Amniotic stem cell (primary cell): Measurements from ENCODE around the gene FAM149A.

ENCODE experiments used
- DNase-seq: peaks from one replicate; lab custom pipeline; 2025; lab: John Stamatoyannopoulos, UW

Gene FAM149A

GRCh38 chr4:186104114-186104889 is at the start of gene FAM149A:
Gene FAM149A, plus strand, starts transcription at chr4:186104704.
- no peak for DNase-seq

GRCh38 chr4:186058253-186058979 is 46.1 kb upstream of the FAM149A start:
- no peak for DNase-seq

GRCh38 chr4:186058980-186059316 is 45.6 kb upstream of the FAM149A start:
- DNase-seq = no peak

GRCh38 chr4:186061921-186062320 is 42.6 kb upstream of the FAM149A start:
- DNase-seq = no peak

- no peak for DNase-seq
Measured at GRCh38 chr4:186067757-186068385, 36.6 kb upstream of the FAM149A start.

- no peak for DNase-seq
Measured at GRCh38 chr4:186068581-186069348, 35.7 kb upstream of the FAM149A start, which contains the start of gene TLR3. Gene TLR3, plus strand, starts transcription at chr4:186069156. Its CDS starts 7,464 bp downstream, at chr4:186076620.

- DNase-seq = no peak
Measured at GRCh38 chr4:186069729-186070128, 34.8 kb upstream of the FAM149A start.

- no peak for DNase-seq
Measured at GRCh38 chr4:186072516-186072915, 32.0 kb upstream of the FAM149A start.

- no peak for DNase-seq
Measured at GRCh38 chr4:186074189-186074588, 30.3 kb upstream of the FAM149A start.

GRCh38 chr4:186078981-186079638 is 25.4 kb upstream of the FAM149A start:
- no peak for DNase-seq

GRCh38 chr4:186079694-186080093 is 24.8 kb upstream of the FAM149A start:
- DNase-seq = no peak

GRCh38 chr4:186081202-186081807 is 23.2 kb upstream of the FAM149A start:
- DNase-seq = no peak

GRCh38 chr4:186082221-186082620 is 22.3 kb upstream of the FAM149A start:
- DNase-seq = no peak

GRCh38 chr4:186088523-186088922 is 16.0 kb upstream of the FAM149A start:
- DNase-seq = no peak

GRCh38 chr4:186092296-186092695 is 12.2 kb upstream of the FAM149A start:
- DNase-seq = no peak

GRCh38 chr4:186095406-186095805 is 9.1 kb upstream of the FAM149A start:
- DNase-seq = no peak

GRCh38 chr4:186096681-186097165 is 7.8 kb upstream of the FAM149A start:
- no peak for DNase-seq

- DNase-seq = no peak
Measured at GRCh38 chr4:186097386-186097785, 7.1 kb upstream of the FAM149A start.

- DNase-seq = no peak
Measured at GRCh38 chr4:186102931-186103330, 1.6 kb upstream of the FAM149A start.

GRCh38 chr4:186104890-186105646 is 564 bp downstream of the FAM149A start:
- no peak for DNase-seq
